Activated CD4-positive, CD25-positive, alpha-beta regulatory T cell treated with anti-CD3 and anti-CD28 coated beads, Interleukin-2, amount 50 U/mL, for 24 hours (primary cell): Measurements from ENCODE around the gene WDR18.
A peak's percentile ranks its signal among the peaks of the same experiment; 100 is the strongest.

Source experiments
- ATAC-seq, 2 donors: fragments of 150-1000 bp; cut with Tn5 transposase; one replicate each; pipeline ENCODE4 v1.10.0; 2021; ENCODE audit warnings: mild to moderate bottlenecking in 1 of 2, moderate library complexity in 1 of 2

WDR18 gene

GRCh38 chr19:984165-984967 is at the start of gene WDR18:
Gene WDR18, plus strand, starts transcription at chr19:984345. Its CDS starts 9 bp downstream, at chr19:984354.
- ATAC-seq: peak; percentile 90 to 93

GRCh38 chr19:934865-935479 is 49.2 kb upstream of the WDR18 start:
- ATAC-seq: no peak

GRCh38 chr19:936175-936546 is 48.0 kb upstream of the WDR18 start:
- no peak for ATAC-seq

GRCh38 chr19:937259-937694 is 46.9 kb upstream of the WDR18 start:
- ATAC-seq: peak; percentile 25 to 30

GRCh38 chr19:938233-938923 is 45.8 kb upstream of the WDR18 start:
- no peak for ATAC-seq

GRCh38 chr19:939439-939838 is 44.7 kb upstream of the WDR18 start:
- ATAC-seq: no peak

- no peak for ATAC-seq
Measured at GRCh38 chr19:939922-940321, 44.2 kb upstream of the WDR18 start.

GRCh38 chr19:940591-941291 is 43.4 kb upstream of the WDR18 start:
- peak; percentile 82 to 87 for ATAC-seq

- no peak for ATAC-seq
Measured at GRCh38 chr19:941292-942132, 42.6 kb upstream of the WDR18 start.

GRCh38 chr19:942133-942645 is 42.0 kb upstream of the WDR18 start:
- no peak for ATAC-seq

GRCh38 chr19:943551-944170 is 40.5 kb upstream of the WDR18 start:
- no peak for ATAC-seq

- ATAC-seq: no peak
Measured at GRCh38 chr19:944171-944567, 40.0 kb upstream of the WDR18 start.

GRCh38 chr19:944663-945241 is 39.4 kb upstream of the WDR18 start:
- ATAC-seq: no peak

GRCh38 chr19:945401-946252 is 38.5 kb upstream of the WDR18 start:
- ATAC-seq: no peak

- ATAC-seq: peak in 1 of 2 donors; percentile 51
Measured at GRCh38 chr19:947090-947706, 36.9 kb upstream of the WDR18 start.

- ATAC-seq: peak; percentile 60 to 70
Measured at GRCh38 chr19:947707-948539, 36.2 kb upstream of the WDR18 start.

GRCh38 chr19:948842-949496 is 35.2 kb upstream of the WDR18 start:
- ATAC-seq: no peak
